CD4-positive, alpha-beta T cell (primary cell): ENCODE measurements around the gene SLC38A10. TPM values are rescaled to one million over a fixed set of nuclear protein-coding genes. Genes with fewer than 3 reads are reported as not detected.

Experiments used
- ATAC-seq: fragments of 200-7000 bp; cut with Tn5 transposase; one replicate; pipeline ENCODE4 v1.10.0; 2022; ENCODE audit warnings: mild to moderate bottlenecking; ENCODE audit not compliant: poor library complexity
- CTCF ChIA-PET: fragments of 350-600 bp; sonication (Branson Sonifier 250); formaldehyde crosslinking; loops from one replicate; lab custom pipeline; 2021; ENCODE audit warnings: antibody characterized with exemption, inconsistent platforms; lab: Charles Lee
- POLR2A ChIA-PET: fragments of 350-600 bp; sonication (Branson Sonifier 250); formaldehyde crosslinking; loops from one replicate; lab custom pipeline; 2021; ENCODE audit warnings: antibody characterized with exemption, inconsistent platforms; lab: Charles Lee
- DNase-seq, 14 experiments: peaks; one replicate each; pipeline ENCODE4 v3.0.0-alpha.2; 2013 to 2020; ENCODE audit warnings: mixed read lengths in 2 of 14
- H3K27ac ChIP-seq, 2 donors: one replicate each; pipeline versions ENCODE4 v1.5.1 to v1.7.0; 2013; ENCODE audit warnings: low read length in 2 of 2, low read depth in 1 of 2, mild to moderate bottlenecking in 1 of 2
- H3K27me3 ChIP-seq, 2 experiments: 1 replicate in 1 of 2; 2 replicates in 1 of 2; pipeline versions ENCODE4 v1.6.1 to v1.7.0; 2013; ENCODE audit warnings: low read length in 2 of 2, control low read depth in 1 of 2, mild to moderate bottlenecking in 1 of 2, moderate library complexity in 1 of 2; ENCODE audit not compliant: insufficient read depth in 2 of 2, control insufficient read depth in 1 of 2
- H3K36me3 ChIP-seq: one replicate; pipeline ENCODE4 v1.6.1; 2013; ENCODE audit warnings: low read length, control low read depth; ENCODE audit not compliant: insufficient read depth
- H3K4me1 ChIP-seq: one replicate; pipeline ENCODE4 v1.6.1; 2013; ENCODE audit warnings: low read length, control low read depth; ENCODE audit not compliant: insufficient read depth
- H3K4me3 ChIP-seq: one replicate; pipeline ENCODE4 v1.5.1; 2013; ENCODE audit warnings: mild to moderate bottlenecking, low read length, moderate library complexity
- H3K9me3 ChIP-seq, 2 experiments: 1 replicate in 1 of 2; 2 replicates in 1 of 2; pipeline versions ENCODE4 v1.6.1 to v1.7.0; 2013; ENCODE audit warnings: low read length in 2 of 2, mild to moderate bottlenecking in 2 of 2, control low read depth in 1 of 2, moderate library complexity in 1 of 2; ENCODE audit not compliant: control insufficient read depth in 1 of 2, insufficient read depth in 1 of 2
- H3K27ac Mint-ChIP-seq: one replicate; pipeline ENCODE4 v1.8.0; 2020; ENCODE audit warnings: mixed read lengths
- H3K27me3 Mint-ChIP-seq: one replicate; pipeline ENCODE4 v1.8.0; 2021; ENCODE audit warnings: mixed read lengths
- H3K36me3 Mint-ChIP-seq: one replicate; pipeline ENCODE4 v1.8.0; 2021; ENCODE audit warnings: low read depth, mixed read lengths
- H3K4me1 Mint-ChIP-seq: one replicate; pipeline ENCODE4 v1.8.0; 2021; ENCODE audit warnings: low read depth, mixed read lengths
- H3K4me3 Mint-ChIP-seq: one replicate; pipeline ENCODE4 v1.8.0; 2020; ENCODE audit warnings: mild to moderate bottlenecking, mixed read lengths
- H3K9me3 Mint-ChIP-seq: one replicate; pipeline ENCODE4 v1.8.0; 2020; ENCODE audit warnings: mixed read lengths
- CTCF ChIP-seq: fragments of 200-600 bp; IDR thresholded peaks from one replicate; pipeline ENCODE4 v1.8.0; 2022; ENCODE audit warnings: antibody characterized with exemption, mild to moderate bottlenecking
- intact Hi-C, 2 experiments: fragments of 100-400 bp; cut with DNase I in 1 of 2; cut with micrococcal nuclease in 1 of 2; formaldehyde crosslinking; loops; one replicate each; pipeline versions ENCODE4 v1.15.1 to v1.9.0; 2023 to 2025; cut with DNase I, micrococcal nuclease
- total RNA-seq, 174 experiments: library from RNA in 2 of 174; stranded (reverse) in 2 of 174; gene quantifications; one replicate each; pipeline ENCODE4 v1.2.3 and lab custom pipeline; 2021 to 2026

SLC38A10 gene
- total RNA-seq, 2 experiments from 2014 or later: 22.8 to 26.4 TPM

- Mint-ChIP-seq H3K4me1 (peaks cover 12% of the 10 kb centered on the region), H3K27me3 (no peaks in the 10 kb centered on the region), H3K27ac (no peak overlapping the region), H3K9me3 (no peaks in the 10 kb centered on the region), H3K4me3 (no peak overlapping the region), H3K36me3 (peaks cover 4% of the 10 kb centered on the region)
- TF ChIP-seq CTCF: no peak
- ATAC-seq (no peak), DNase-seq (no peak)
- POLR2A ChIA-PET: interaction anchor here (0.6 kb wide), 1 partner anchor 9 kb away, joined by 3 read pairs; no protein-coding TSS in a partner anchor
- Histone ChIP-seq H3K4me1 (peaks cover 9% of the 10 kb centered on the region), H3K9me3 (no peaks in the 10 kb centered on the region), H3K27ac (no peak overlapping the region), H3K4me3 (no peak overlapping the region), H3K27me3 (no peaks in the 10 kb centered on the region), H3K36me3 (no peaks in the 10 kb centered on the region)
- CTCF ChIA-PET: no interaction called here
- intact Hi-C loops: no loop called here
These were observed 5.6 kb upstream of the SLC38A10 start for GRCh38 chr17:81300586-81301155.

- H3K36me3 Mint-ChIP-seq: peaks cover 8% of the 10 kb centered on the region
- Histone ChIP-seq H3K27me3 (no peaks in the 10 kb centered on the region), H3K36me3 (no peaks in the 10 kb centered on the region), H3K9me3 (no peaks in the 10 kb centered on the region), H3K4me1 (peaks cover 13% of the 10 kb centered on the region), H3K27ac (no peak overlapping the region), H3K4me3 (no peak overlapping the region)
- no peak for ATAC-seq
- no peaks in the 10 kb centered on the region for H3K9me3 Mint-ChIP-seq
- DNase-seq: no peak
- TF ChIP-seq CTCF: no peak
- CTCF ChIA-PET: no interaction called here
- H3K4me3 Mint-ChIP-seq: no peak overlapping the region
- H3K27ac Mint-ChIP-seq: no peak overlapping the region
- H3K4me1 Mint-ChIP-seq: peaks cover 18% of the 10 kb centered on the region
- intact Hi-C loops: loop anchor here in 1 of 2 experiments (5.0 to 10.0 kb wide), 2 partner anchors 48 to 215 kb away; partner anchors contain the start of gene ACTG1
- POLR2A ChIA-PET: no interaction called here
- H3K27me3 Mint-ChIP-seq: no peaks in the 10 kb centered on the region
These were observed 4.9 kb upstream of the SLC38A10 start for GRCh38 chr17:81299846-81300585.

DNA sequence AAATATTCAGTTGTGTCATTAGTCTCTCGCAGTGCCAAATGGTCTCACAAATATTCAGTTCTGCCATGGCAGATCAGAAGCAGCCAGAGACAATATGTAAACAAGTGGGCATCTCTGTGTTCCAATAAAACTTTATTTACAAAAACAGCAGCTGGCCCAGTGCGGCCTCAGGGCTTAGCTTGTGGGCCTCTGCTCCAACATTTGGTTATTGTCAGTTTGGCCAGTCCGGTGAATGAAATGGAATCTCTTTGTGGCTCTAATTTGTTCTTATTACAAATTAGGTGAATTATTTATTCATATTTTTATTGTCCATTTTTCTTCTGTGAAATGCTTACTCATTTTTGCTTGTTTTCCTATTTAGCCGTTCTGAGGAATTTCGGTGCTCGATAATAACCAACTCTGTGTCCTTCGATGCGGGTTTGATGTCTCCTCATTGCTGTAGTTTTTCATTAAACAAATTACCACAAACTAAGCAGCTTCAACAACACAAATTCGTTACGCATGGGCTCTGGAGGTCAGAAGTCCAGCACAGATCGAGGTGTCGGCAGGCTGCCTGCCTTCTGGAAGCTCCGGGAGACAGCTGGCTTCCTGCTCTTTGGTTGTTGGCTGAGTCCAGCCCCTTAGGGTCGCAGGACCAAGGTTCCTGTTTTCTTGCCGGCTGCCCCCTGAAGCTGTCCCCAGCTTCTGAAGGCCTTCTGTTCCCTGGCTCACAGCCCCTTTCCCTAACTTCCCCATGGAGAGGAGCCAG lies 4.1 kb upstream of the SLC38A10 start:
- TF ChIP-seq CTCF: no peak
- H3K27me3 ChIP-seq: no peaks in the 10 kb centered on the region
- intact Hi-C loops: loop anchor here in 1 of 2 experiments (5.0 to 10.0 kb wide), 2 partner anchors 47 to 216 kb away; partner anchors contain the start of gene ACTG1
- peaks cover 17% of the 10 kb centered on the region for H3K4me1 ChIP-seq
- Mint-ChIP-seq H3K4me3 (no peak overlapping the region), H3K36me3 (peaks cover 8% of the 10 kb centered on the region), H3K4me1 (peaks cover 22% of the 10 kb centered on the region), H3K9me3 (no peaks in the 10 kb centered on the region), H3K27me3 (no peaks in the 10 kb centered on the region), H3K27ac (no peak overlapping the region)
- no peak overlapping the region for H3K4me3 ChIP-seq
- no peak for ATAC-seq
- no peak for DNase-seq
- no peaks in the 10 kb centered on the region for H3K36me3 ChIP-seq
- no peak overlapping the region for H3K27ac ChIP-seq
- POLR2A ChIA-PET: no interaction called here
- CTCF ChIA-PET: no interaction called here
- H3K9me3 ChIP-seq: no peaks in the 10 kb centered on the region
